Measurements from ENCODE around the gene CD55.

CD55 gene

GRCh38 chr1:207282496-207283380 is 38.7 kb upstream of the CD55 start:
- no peak overlapping the region for H3K9ac ChIP-seq (ENCODE audit: low read length)
- no peaks in the 10 kb centered on the region for H3K79me2 ChIP-seq (ENCODE audit: insufficient read depth, low read length)
- H2AFZ ChIP-seq (ENCODE audit: low read depth, low read length, severe bottlenecking), result no peak overlapping the region
- no peaks in the 10 kb centered on the region for H3K9me3 ChIP-seq (ENCODE audit: insufficient read depth, low read length)
- no peak overlapping the region for H3K4me3 ChIP-seq (ENCODE audit: insufficient read depth, low read length, poor library complexity, severe bottlenecking)
- no peak overlapping the region for H3K27ac ChIP-seq (ENCODE audit: low read depth, low read length)
- no peak for TF ChIP-seq EZH2phosphoT487 (conservative IDR thresholded peaks at IDR 0.05; ENCODE audit: low read length)
- TF ChIP-seq, protein P1, sequence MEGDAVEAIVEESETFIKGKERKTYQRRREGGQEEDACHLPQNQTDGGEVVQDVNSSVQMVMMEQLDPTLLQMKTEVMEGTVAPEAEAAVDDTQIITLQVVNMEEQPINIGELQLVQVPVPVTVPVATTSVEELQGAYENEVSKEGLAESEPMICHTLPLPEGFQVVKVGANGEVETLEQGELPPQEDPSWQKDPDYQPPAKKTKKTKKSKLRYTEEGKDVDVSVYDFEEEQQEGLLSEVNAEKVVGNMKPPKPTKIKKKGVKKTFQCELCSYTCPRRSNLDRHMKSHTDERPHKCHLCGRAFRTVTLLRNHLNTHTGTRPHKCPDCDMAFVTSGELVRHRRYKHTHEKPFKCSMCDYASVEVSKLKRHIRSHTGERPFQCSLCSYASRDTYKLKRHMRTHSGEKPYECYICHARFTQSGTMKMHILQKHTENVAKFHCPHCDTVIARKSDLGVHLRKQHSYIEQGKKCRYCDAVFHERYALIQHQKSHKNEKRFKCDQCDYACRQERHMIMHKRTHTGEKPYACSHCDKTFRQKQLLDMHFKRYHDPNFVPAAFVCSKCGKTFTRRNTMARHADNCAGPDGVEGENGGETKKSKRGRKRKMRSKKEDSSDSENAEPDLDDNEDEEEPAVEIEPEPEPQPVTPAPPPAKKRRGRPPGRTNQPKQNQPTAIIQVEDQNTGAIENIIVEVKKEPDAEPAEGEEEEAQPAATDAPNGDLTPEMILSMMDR (IDR thresholded peaks at IDR 0.05; ENCODE audit: insufficient read depth, low read length, poor library complexity, severe bottlenecking), result no peak
- H3K9me2 ChIP-seq (replicated peaks; ENCODE audit: insufficient read depth, low read length), result no peaks in the 10 kb centered on the region
- H3K36me3 ChIP-seq (ENCODE audit: low read length), result no peaks in the 10 kb centered on the region
- no peaks in the 10 kb centered on the region for H3F3A ChIP-seq (ENCODE audit: insufficient read depth)
- H4K20me1 ChIP-seq (ENCODE audit: low read depth, low read length), result no peaks in the 10 kb centered on the region
- H3K4me2 ChIP-seq (ENCODE audit: low read depth, low read length, poor library complexity, severe bottlenecking), result no peak overlapping the region
- H3K27me3 ChIP-seq (ENCODE audit: low read length), result no peaks in the 10 kb centered on the region

GRCh38 chr1:207283421-207283820 is 38.1 kb upstream of the CD55 start:
- H3K4me2 ChIP-seq (ENCODE audit: low read depth, low read length, poor library complexity, severe bottlenecking), result no peak overlapping the region

DNA sequence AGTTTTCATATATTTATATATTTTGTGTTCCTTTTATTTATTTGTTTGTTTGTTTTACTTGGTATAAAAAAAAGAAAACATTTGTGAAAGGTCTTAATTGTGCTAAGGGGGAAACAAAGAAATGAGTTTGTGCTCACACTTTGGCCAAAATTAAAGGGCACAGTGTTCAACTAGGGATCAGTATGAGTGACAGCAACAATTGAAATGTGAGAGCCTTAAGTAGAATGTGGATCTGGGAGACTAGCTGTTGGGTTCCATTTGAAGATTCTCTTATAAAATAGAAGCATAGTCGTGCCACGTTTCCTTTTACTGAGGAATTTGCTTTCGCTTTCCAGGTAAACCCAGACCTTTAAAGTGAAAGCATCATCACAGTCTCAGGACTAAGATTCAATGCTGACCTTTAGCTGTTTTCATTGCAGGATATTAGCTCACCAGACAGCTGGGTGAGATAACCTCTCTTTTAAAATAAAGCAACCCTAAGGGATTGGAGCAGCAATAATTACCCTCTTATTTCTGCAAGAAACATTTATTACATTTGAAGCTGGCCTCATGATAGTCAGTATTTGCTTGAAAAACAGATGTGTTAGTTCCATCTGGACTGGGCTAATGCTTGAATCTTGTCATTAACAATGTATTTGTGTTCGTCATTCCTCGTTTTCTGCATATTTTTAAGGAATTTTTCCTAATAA is 37.1 kb upstream of the CD55 start:
- Histone ChIP-seq H3F3A (ENCODE audit: insufficient read depth) (no peaks in the 10 kb centered on the region), H3K27ac (ENCODE audit: low read depth, low read length) (no peak overlapping the region), H3K9me3 (ENCODE audit: insufficient read depth, low read length) (no peaks in the 10 kb centered on the region), H2AFZ (ENCODE audit: low read depth, low read length, severe bottlenecking) (no peak overlapping the region), H3K36me3 (ENCODE audit: low read length) (no peaks in the 10 kb centered on the region), H3K9ac (ENCODE audit: low read length) (no peak overlapping the region), H3K9me2 (replicated peaks; ENCODE audit: insufficient read depth, low read length) (no peaks in the 10 kb centered on the region), H3K4me2 (ENCODE audit: low read depth, low read length, poor library complexity, severe bottlenecking) (no peak overlapping the region), H3K27me3 (ENCODE audit: low read length) (no peaks in the 10 kb centered on the region), H3K4me3 (ENCODE audit: insufficient read depth, low read length, poor library complexity, severe bottlenecking) (no peak overlapping the region), H3K79me2 (ENCODE audit: insufficient read depth, low read length) (no peaks in the 10 kb centered on the region), H4K20me1 (ENCODE audit: low read depth, low read length) (no peaks in the 10 kb centered on the region)
- no peak for TF ChIP-seq EZH2phosphoT487 (conservative IDR thresholded peaks at IDR 0.05; ENCODE audit: low read length)
- TF ChIP-seq, protein P1 (IDR thresholded peaks at IDR 0.05; ENCODE audit: insufficient read depth, low read length, poor library complexity, severe bottlenecking), result no peak

More at GRCh38 chr1:207283421-207283820, 38.1 kb upstream of the CD55 start:
- no peaks in the 10 kb centered on the region for H4K20me1 ChIP-seq (ENCODE audit: low read depth, low read length)
- no peaks in the 10 kb centered on the region for H3F3A ChIP-seq (ENCODE audit: insufficient read depth)
- no peaks in the 10 kb centered on the region for H3K27me3 ChIP-seq (ENCODE audit: low read length)
- H3K9me3 ChIP-seq (ENCODE audit: insufficient read depth, low read length), result no peaks in the 10 kb centered on the region
- no peak for TF ChIP-seq EZH2phosphoT487 (conservative IDR thresholded peaks at IDR 0.05; ENCODE audit: low read length)
- TF ChIP-seq, protein P1 (IDR thresholded peaks at IDR 0.05; ENCODE audit: insufficient read depth, low read length, poor library complexity, severe bottlenecking), result no peak
- H3K9ac ChIP-seq (ENCODE audit: low read length), result no peak overlapping the region
- no peaks in the 10 kb centered on the region for H3K9me2 ChIP-seq (replicated peaks; ENCODE audit: insufficient read depth, low read length)
- no peaks in the 10 kb centered on the region for H3K36me3 ChIP-seq (ENCODE audit: low read length)
- H2AFZ ChIP-seq (ENCODE audit: low read depth, low read length, severe bottlenecking), result no peak overlapping the region
- no peaks in the 10 kb centered on the region for H3K79me2 ChIP-seq (ENCODE audit: insufficient read depth, low read length)
- H3K27ac ChIP-seq (ENCODE audit: low read depth, low read length), result no peak overlapping the region
- H3K4me3 ChIP-seq (ENCODE audit: insufficient read depth, low read length, poor library complexity, severe bottlenecking), result no peak overlapping the region
